NCI-H2081 (cell line): ENCODE measurements around the gene BTNL9.
"Not testable (repeated sequence)": the region's sequence is repeated elsewhere in the genome, so short reads cannot be mapped to it uniquely, and the experiment has no call there.

ENCODE experiments used
- DNase-seq, 2 experiments: peaks; one replicate each; lab custom pipeline; 2025; lab: John Stamatoyannopoulos, UW

Gene BTNL9

DNA sequence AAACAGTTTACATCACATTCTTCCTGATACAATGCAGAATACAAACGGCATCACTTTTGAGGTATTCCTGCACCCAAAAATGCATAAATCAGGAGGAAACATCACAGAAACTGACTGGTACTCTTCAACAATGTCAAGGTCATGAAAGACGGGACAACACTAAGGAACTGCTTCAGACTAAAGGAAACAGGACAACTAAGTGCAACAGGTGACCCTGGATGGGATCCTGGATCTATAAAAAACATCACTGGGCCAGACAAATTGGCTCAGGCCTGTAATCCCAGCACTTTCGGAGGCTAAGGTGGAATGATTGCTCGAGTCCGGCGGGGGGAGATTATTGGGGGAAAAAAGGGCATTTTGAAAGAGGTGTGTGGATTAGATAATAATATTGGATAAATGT lies 22.6 kb downstream of the BTNL9 start:
- no peak for DNase-seq

DNA sequence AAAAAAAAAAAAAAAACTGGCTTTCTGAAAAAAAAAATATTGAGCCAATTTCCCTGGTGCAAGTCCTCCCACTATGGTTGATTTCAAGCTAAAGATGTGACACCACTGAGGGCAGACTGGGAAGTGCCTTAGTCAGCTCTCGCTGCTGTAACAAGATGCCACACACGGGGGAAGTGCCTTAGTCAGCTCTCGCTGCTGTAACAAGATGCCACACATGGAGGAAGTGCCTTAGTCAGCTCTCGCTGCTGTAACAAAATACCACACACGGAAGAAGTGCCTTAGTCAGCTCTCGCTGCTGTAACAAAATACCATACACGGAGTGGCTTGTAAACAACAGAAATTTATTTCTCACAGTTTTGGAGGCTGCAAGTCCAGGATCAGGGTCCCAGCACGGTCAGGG lies 23.4 kb downstream of the BTNL9 start:
- no peak for DNase-seq

DNA sequence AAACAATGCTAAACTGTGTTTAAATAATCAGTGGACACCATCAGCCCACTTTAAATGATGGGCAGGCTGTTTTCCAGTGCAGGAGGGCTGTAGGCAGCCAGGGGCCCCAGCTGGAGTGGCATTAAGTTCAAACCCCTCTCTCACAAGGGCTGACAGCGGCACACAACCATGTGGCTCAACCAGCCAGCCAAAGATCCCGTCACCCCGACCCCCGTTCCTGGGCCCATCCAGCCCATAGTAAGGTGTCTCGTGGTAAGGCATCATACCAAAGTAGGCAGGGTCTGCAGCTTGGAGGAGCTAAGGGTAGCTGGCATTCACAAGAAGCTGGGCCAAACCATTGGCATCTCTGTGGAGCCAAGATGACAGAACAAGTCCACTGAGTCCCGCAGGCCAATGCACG lies 24.9 kb downstream of the BTNL9 start:
- DNase-seq = no peak

DNA sequence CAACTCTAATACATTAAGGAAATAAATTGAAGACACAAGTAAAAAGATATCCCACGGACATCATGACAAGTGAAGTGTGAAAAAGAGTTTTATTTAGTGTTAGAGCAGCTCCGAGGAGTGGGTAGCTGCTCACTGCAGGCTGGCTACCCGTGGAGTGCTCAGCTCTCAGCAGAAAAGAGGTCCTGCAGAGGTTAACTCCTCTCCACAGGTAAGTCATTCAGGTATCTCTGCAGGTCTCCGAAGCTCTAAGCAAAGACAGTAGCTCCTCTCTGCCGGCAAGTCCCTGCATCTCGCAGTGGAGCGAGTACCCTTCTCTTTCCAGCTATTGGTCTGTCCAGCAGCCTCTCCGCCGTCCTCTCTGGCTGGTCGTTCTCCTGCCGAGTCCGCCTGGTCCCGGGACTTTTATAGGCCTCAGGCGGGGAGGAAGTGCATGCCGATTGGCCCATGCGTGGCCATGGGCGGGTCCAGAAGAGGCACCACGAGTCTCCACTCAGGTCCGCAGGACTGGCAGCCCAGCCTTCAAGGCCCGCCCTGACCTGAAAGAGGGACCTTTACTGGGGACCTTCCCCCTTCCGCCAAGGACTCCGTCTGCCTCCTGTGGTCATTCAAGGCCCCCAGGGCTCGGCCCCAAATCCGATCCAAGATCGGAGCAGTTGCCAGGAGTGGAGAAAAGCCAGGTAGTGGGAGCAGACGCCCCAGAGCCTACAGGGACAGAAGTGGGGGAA lies 29.9 kb downstream of the BTNL9 start:
- DNase-seq = no peak

DNA sequence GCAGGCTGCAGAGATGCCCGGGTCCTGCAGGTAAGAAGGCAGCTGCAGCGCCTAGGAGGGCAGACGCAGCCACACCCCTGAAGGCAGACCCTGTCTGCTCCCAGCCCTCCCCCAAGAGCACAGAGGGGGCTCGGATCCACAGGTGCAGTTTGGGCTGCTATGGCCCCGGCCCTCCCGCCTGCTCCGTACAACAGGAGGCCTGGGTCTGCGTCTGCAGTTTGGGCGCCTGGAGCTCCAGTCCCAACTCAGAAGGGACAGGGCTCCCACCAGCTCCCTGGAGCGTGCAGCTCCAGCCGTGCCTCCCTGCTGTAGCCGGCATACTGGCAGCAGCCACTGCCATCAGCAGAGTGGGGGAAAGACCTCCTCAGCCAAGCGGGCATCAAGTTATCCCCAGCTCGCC lies 30.5 kb downstream of the BTNL9 start:
- DNase-seq = no peak

DNA sequence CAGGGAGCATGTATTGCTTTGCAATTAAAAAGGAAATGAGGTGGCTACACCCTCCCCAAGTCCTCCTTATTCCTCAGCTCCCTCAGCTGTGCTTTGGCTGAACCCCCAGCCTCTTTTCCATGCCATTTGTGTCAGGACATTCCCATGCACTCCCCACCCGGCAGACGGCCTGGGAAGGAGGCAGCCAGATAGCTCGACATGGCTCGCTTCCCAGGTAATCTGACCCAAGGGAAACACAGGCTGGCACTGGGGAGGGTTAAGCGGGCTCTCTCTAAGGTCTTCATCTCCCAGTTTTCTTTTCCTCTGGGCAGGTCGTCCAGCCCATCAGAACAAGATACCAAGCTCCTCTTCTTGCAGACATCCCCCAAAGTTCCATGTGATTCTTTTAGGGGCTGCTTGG lies 31.2 kb downstream of the BTNL9 start:
- no peak for DNase-seq

DNA sequence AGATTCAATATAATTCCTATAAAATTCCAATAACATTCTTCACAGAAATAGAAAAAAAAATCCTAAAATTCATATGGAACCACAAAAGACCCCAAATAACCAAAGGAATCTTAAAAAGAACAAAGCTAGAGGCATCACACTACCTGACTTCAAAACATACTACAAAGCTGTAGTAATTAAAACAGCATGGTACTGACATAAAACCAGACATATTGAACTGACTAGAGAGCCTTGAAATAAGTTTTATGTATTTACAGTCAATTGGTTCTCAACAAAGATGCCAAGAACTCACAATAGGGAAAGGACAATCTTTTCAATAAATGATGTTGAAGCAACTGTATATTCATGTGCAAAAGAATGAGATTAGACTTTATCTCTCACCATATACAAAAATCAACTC lies 36.9 kb downstream of the BTNL9 start:
- DNase-seq = no peak

DNA sequence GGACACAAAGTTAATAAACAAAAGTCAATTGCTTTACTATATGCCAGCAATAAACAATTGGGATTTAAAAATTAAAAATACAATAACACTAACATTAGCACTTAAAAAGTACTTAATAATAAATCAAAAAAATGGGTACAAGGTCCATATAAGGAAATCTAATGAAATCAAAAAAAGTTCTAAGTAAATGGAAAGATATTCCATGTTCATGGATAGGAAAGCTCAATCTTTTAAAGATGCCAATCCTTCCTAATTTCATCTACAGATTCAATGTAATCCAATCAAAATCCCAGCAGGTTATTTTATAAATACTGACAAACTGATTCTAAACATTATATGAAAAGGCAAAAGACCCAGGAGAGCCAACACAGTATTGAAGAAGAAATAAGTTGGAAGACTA lies 41.9 kb downstream of the BTNL9 start:
- no peak for DNase-seq

DNA sequence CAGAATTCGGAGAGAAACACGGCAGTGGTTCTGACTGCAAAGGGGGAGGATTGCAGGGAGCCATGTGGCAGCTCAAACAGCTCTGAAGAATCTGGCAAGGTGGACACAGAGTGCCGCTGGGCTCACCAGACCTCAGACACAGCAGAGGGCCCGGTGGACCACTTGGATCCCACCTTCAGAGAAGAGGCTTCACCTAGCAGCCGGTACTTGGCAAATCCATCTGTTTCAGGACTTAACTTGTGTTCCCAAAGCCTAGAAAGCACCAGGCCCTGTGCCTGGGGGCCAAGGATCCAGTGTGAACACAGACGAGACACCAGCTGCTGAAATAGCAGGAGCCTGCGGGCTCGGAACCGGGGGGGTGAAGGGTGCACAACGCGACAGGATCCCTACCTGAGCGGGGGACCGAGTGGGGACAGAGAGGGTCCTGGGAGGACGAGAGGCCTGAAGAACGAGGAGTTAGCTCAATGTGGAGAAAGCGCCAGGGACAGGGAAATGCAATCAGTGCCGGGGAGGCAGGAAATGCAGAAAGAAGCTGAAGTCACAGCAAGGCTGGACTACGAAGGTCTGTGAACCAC lies 44.6 kb downstream of the BTNL9 start:
- DNase-seq = no peak

DNA sequence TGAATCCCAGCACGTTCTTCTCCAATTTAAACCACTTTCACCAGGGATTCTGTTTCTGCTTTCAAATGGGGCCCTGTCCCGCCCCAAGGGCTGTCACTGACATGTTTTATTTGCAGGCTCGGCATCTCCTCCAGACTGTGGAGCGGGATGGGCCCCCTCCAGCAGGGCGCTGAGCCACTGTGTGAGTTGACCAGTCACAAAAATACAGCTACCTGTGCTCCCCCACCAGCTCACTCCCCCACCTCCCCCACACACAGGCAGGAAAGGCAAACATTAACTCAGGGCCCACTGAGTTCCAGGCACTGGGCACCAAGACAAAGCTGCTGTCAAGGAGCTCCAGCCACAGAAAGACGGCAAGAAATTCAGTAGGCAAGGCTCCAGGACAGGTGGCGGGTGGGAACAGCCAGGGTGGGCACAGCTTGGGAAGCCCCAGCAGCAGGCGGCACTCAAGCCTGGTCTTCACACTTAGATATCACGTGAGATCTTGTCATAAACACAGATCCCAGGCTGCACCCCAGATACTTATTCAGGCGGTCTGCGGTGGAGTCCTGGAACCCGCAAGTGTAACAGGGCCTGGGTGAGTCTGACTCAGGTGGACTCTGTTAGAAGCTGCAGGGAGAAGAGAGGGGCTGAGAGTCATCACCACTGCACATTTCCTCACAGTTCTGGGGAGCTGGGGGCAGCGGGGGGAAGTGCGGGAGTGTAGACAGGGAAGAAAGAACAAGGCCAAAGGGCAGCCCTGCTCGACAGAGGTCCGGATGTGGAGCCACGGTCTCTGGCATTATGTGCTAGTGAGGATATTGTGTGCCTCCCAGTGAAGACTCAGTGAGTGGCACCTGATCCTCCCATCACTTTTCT lies 46.2 kb downstream of the BTNL9 start:
- no peak for DNase-seq

DNA sequence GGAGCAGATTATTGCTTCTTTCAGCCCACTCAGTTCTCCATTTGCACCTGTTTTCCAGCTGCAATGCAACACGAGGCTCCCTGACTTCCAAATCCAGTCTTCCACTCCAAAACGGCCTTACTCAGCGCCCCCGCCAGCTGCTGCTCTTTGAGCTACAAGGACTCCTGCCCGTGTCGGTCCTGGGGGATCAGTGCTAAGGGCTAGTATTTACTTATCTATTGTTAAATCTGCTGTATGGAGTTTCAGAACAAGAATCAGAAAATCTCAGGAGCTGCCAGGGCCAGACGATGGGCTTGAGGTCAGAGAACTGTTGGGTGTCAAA lies 46.8 kb downstream of the BTNL9 start:
- no peak for DNase-seq

DNA sequence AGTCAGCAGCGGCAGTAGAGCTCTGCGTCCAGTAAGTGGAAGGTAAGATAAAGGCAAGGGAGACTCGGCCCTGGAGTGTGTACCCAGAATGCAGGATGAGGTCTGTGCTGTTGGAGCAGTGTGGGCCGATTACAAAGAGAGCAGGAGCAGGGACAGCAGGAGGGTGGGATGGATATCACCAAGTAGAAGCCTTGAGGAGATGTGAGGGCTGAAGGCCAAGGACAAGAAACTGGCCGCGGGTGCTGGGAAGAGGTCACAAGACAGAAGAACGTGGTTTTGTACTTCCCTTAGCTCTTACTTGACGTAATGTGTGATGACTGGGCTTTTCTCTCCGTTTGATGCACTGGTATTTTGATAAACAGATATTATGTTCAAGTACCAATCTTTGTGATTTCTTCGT lies 47.2 kb downstream of the BTNL9 start:
- DNase-seq = no peak

DNA sequence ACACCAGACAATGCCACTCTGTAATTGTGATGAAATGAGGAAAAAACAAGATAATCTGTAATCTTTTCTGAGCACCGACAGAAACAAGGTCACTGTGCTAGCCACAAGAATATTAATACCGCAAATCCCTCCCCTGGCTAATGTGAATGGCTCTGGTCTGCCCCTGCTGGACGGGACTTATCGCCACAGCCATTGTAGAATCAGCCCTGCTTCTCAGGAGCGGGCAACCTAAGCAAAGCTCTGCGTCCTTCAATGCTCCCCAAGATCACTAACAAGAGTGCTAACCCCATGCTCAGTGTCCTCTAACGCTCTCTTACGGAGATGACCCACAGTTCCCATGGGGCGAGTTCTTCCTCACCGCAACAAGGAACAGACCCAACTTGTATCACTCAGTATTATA lies 48.2 kb downstream of the BTNL9 start:
- no peak for DNase-seq

DNA sequence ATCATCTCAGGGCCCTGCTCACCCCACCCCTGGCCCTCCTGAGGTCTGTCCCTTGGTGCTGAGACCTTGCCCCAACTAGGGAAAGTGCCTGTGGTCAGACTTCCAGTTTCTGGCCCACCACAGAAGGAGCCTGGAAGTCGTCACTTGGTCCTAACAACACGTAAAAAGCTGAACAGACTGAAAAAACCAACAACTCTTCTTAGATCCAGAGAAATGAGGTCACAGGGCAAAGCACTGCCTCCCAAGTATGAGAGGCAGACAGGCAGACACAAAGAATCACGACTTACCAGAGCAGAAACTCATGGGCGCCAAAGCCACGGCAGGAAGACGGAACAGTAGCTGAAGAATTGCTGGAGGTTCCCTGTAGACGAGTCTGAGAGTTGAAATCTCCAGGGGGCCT lies 52.4 kb downstream of the BTNL9 start:
- DNase-seq = no peak

DNA sequence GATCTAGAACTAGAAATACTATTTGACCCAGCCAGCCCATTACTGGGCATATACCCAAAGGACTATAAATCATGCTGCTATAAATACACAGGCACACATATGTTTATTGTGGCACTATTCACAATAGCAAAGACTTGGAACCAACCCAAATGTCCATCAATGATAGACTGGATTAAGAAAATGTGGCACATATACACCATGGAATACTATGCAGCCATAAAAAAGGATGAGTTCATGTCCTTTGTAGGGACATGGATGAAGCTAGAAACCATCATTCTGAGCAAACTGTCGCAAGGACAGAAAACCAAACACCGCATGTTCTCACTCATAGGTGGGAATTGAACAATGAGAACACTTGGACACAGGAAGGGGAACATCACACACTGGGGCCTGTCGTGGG lies 55.1 kb downstream of the BTNL9 start:
- not testable (repeated sequence) for DNase-seq

DNA sequence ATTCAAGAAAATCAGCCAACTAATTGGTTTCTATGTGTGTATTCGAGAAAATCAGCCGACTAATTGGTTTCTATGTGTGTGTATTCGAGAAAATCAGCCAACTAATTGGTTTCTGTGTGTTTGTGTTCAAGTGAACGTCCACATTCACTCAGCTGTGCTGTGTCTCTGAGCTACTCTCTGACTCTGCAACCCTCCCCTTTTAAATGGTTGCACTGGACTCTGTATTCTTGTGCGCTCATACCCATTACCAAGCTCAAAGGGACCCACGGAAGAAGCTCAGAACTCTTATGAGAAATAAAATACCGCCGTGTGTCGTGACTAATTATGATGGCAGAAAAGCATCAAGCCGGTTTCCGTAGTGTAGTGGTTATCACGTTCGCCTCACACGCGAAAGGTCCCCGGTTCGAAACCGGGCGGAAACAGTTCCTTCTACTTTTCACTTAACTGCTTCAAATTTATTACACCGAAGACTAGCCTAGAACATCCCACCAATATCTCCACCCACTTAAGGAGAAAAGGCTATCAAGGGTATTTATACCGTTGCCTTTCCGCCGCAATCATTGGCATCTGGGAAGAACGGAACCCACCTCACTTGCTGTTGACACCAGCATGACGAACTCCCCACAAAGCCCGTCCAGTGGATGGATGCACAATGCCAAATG lies 56.8 kb downstream of the BTNL9 start:
- not testable (repeated sequence) for DNase-seq

DNA sequence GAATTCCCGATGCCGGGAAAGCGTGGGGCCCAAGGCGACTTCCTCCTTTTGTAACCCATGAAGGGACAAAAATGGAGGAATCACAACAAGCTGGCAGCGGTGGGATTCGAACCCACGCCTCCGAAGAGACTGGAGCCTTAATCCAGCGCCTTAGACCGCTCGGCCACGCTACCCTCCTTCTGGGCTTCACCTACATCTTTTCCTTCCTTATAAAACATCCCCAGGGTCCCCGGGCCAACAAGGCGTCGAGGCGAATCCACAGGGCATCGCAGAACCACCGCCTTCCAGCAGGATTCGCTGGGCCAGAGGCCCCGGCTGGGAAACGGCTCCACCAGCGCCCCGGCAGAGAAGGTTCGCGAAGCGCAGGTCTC lies 57.3 kb downstream of the BTNL9 start:
- DNase-seq = not testable (repeated sequence)

DNA sequence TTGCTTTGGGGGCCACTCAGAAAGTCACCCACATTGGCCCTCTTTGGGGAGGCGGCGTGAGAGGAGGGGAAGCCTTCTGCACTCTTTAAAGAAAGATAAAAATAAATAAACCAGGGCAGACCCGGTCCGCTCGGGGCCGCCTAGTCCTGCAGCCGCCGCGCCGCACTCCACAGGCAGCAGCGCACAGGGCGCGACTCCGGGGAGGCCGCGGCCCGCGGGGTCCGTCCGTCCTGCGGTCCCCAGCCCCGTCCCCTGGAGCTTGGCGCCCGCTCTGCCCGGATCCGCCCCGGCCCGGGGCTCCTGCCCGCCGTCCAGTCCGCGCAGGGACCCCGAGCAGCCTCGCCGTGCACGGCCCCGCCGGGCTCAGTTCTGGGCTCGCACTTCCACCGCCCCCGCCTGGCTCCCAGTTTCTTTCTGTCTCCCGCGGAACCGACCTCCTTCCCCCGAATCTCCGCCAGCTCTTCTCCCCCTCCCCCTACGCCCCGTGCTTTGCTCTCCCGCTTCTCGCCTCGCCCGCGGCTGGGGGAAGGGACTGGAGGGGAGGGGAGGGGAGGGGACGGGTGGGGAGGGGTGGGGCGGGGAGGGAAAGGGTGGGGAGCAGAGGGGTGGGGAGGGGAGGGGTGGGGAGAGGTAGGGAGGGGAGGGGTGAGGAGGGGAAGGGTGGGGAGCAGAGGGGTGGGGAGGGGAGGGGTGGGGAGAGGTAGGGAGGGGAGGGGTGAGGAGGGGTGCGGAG lies 57.9 kb downstream of the BTNL9 start:
- not testable (repeated sequence) for DNase-seq

DNA sequence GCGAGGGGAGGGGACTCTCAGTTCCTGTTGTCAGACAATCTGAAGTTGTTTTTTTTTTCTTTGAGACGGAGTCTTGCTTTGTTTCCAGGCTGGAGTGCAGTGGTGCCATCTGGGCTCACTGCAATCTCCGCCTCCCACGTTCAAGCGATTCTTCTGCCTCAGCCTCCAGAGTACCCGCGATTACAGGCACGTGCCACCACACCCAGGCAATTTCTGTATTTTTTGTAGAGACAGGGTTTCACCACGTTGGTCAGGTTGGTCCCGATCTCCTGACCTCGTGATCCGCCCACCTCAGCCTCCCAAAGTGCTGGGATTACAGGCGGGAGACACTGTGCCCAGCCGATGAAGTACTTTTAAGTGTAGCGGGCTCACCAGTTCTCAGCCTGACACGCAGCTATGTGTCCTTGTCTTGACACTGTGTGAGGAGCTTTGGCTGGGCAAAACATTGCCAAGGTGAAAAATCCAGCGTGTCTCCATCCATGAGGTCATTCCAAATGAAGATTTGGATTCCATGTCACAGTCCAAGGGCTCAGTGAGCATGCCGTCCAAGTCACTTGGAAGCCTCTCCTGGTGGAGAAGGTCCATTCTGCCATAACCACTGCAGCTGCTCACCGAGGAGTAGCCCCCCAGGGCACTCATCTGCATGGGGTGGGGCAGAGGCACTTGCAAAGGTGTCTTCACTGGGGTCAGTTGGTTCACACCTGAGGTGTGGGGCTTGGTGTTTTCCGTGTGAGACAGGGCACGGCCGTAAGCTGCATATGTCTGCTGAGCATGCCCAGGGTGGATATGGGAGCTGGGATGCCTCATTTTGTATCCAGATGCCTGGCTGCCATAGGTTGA lies 58.9 kb downstream of the BTNL9 start:
- DNase-seq = no peak

DNA sequence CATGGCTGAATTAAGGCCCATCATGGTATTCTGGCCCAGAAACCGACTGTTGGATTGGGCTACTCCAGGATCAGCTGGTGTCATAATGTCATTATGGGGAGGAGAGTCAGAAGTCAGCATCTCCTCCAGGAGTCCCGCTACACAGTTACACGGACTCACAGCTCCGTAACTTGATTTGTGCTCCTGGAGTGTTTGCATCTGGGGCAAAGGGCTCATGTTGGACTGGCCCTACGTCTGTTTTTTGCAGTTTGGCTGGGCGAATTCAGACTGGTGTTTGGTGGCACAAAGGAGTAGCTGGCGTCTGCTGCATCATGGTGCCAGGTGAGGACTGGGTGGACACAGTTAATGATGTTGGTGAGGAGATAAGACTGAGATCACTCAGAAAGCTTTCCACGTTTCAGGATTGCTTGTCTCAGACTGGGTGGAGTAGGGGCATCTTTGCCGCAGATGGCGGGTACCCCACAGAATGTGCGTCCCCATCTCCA lies 59.6 kb downstream of the BTNL9 start:
- DNase-seq = no peak
